ENCODE results near the gene VAMP2. TPM values are rescaled to one million over a fixed set of nuclear protein-coding genes. Genes with fewer than 3 reads are reported as not detected.

VAMP2 gene
- total RNA-seq, 2 experiments from 2014 or later: 26.7 to 27.8 TPM

DNA sequence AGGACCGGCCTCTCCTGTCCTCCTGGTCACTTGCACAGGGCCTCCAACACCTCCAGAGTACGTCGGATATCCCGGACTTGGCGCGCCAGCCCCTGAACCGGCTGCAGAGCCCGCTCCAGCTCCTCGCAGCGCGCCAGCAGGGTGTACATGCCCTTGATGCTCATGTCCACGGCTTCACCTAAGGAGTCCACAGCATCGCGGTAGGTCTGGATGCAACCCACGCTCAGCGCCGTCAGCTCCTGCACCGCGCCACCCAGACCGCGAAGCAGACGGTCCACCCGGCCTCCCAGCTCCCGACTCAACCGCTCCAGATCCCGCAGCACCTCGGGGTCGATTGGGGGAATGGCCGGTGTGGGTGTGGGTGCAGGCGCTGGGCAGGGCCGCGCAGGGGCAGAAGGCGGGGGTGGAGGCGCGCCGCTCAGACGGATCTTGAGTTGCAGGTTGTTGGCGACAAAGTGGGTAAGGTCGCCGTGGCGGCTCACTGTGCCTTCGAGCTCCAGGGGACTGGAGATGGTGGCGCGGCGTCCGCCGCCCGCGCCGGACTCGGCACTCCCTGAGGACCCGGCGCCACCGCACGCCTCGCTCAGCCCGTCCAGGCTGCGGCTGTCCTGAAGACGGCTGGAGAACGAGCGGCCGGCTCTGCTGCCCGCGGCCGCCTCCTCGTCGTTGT, 26.4 kb upstream of the VAMP2 start:
- no peak overlapping the region for H3K4me3 Mint-ChIP-seq
- H3K27ac Mint-ChIP-seq: peak overlapping the region; percentile 86
- peaks cover 10% of the 10 kb centered on the region for H3K4me1 Mint-ChIP-seq
- CTCF ChIA-PET: interaction anchor here (0.7 to 6.0 kb wide), 5 partner anchors 16 to 1165 kb away, joined by 3 to 59 read pairs (median 4); partner anchors contain the start of gene ALOXE3
- no peaks in the 10 kb centered on the region for H3K27me3 Mint-ChIP-seq
- intact Hi-C loops (cut with DNase I, micrococcal nuclease): no loop called here
- POLR2A ChIA-PET: interaction anchor here (1.1 to 4.7 kb wide), 8 partner anchors 16 to 69 kb away, joined by 3 to 78 read pairs (median 6); partner anchors contain the start of gene AURKB
- peak; percentile 58 for DNase-seq
- H3K9me3 Mint-ChIP-seq (ENCODE audit: low read depth): no peaks in the 10 kb centered on the region
- ATAC-seq: no peak
- H3K36me3 Mint-ChIP-seq (ENCODE audit: low read depth): no peaks in the 10 kb centered on the region

DNA sequence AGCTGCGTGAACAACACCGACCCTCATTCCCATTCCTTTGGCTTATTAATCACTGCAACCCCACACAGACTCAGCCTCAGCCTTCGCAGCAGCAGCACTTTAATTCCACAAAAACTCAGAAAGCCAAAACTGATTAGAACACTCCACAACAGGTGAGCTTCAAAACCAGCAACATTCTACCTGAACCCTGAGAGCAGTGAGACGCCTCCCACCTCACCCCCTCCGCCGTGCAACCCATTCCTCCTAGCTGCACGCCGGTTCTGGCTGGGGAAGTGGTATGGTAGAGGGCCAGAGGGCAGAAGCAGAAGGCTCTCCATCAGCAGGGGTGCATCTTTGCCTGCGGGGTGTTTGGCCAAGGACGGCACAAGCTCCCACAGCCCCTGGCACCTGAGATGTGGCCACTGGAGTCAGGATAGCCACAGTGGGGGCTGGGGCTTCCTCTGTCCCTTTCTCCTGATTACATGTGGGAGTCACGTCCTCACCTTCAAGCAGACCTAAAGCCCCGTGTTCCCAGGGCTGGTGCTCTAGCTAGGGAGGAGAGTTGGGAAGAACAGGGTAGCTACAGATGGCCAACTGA, 25.6 kb upstream of the VAMP2 start:
- no peak overlapping the region for H3K27ac Mint-ChIP-seq
- no peaks in the 10 kb centered on the region for H3K9me3 Mint-ChIP-seq (ENCODE audit: low read depth)
- H3K36me3 Mint-ChIP-seq (ENCODE audit: low read depth): no peaks in the 10 kb centered on the region
- intact Hi-C loops (cut with DNase I, micrococcal nuclease): no loop called here
- POLR2A ChIA-PET: interaction anchor here (0.5 to 4.7 kb wide), 9 partner anchors 15 to 69 kb away, joined by 3 to 78 read pairs (median 5); partner anchors contain the start of genes AURKB and CTC1
- CTCF ChIA-PET: interaction anchor here (0.6 to 6.0 kb wide), 12 partner anchors 12 to 1178 kb away, joined by 3 to 59 read pairs (median 6); partner anchors contain the start of genes ALOXE3 and SLC25A35
- ATAC-seq (no peak), DNase-seq (peak; percentile 51)
- no peak overlapping the region for H3K4me3 Mint-ChIP-seq
- H3K4me1 Mint-ChIP-seq: peaks cover 13% of the 10 kb centered on the region
- no peaks in the 10 kb centered on the region for H3K27me3 Mint-ChIP-seq

DNA sequence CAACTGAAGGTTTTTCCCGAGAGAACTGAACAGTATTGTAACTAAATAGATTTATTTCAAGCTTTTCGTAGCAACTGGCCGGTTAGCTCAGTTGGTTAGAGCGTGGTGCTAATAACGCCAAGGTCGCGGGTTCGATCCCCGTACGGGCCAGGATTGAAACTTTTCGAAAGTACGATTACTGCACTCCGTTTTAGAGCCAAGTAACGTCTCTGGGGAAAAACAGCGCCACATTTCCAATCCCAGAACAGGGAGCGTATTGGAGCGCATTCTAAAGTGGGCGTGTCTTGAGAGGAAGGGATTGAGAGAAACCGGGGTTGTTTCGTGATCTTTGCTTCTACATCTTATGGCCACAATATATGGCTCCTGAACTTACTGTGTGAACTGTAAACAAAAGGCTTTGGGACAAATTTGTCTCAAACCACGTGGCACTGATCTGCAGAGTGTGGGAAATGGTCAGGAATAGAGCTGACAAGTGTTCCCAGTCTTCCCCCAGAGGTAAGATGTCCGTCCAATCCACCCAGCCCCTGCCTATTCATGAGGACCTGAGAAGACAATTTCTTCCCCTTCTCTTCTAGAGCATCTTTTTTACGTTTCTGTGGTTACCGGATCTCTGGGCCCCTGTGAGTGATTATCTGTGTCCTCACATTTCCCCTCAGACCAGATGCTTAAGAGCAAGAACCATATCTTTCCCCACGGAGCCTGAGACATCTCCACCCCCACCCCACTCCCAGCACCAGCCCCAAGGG, 24.9 kb upstream of the VAMP2 start:
- Mint-ChIP-seq H3K27me3 (no peaks in the 10 kb centered on the region), H3K36me3 (ENCODE audit: low read depth) (no peaks in the 10 kb centered on the region), H3K4me3 (no peak overlapping the region), H3K27ac (no peak overlapping the region), H3K4me1 (peaks cover 13% of the 10 kb centered on the region), H3K9me3 (ENCODE audit: low read depth) (no peaks in the 10 kb centered on the region)
- ATAC-seq: peak; percentile 37
- DNase-seq: peak; percentile 95
- ChIA-PET POLR2A (interaction anchor here (0.5 to 4.7 kb wide), 10 partner anchors 14 to 101 kb away, joined by 3 to 78 read pairs (median 5); partner anchors contain the start of genes AURKB, CTC1 and RANGRF), CTCF (interaction anchor here (0.7 to 6.0 kb wide), 14 partner anchors 11 to 108 kb away, joined by 3 to 59 read pairs (median 6); partner anchors contain the start of genes ALOXE3, SLC25A35 and TMEM107)
- intact Hi-C loops (cut with DNase I, micrococcal nuclease): loop anchor here (1.0 to 2.0 kb wide), 14 partner anchors 13 to 195 kb away; partner anchors contain the start of genes AURKB (in 1 of the 2), CTC1 (in 1 of the 2), PFAS (in 1 of the 2) and RANGRF (in 1 of the 2)

DNA sequence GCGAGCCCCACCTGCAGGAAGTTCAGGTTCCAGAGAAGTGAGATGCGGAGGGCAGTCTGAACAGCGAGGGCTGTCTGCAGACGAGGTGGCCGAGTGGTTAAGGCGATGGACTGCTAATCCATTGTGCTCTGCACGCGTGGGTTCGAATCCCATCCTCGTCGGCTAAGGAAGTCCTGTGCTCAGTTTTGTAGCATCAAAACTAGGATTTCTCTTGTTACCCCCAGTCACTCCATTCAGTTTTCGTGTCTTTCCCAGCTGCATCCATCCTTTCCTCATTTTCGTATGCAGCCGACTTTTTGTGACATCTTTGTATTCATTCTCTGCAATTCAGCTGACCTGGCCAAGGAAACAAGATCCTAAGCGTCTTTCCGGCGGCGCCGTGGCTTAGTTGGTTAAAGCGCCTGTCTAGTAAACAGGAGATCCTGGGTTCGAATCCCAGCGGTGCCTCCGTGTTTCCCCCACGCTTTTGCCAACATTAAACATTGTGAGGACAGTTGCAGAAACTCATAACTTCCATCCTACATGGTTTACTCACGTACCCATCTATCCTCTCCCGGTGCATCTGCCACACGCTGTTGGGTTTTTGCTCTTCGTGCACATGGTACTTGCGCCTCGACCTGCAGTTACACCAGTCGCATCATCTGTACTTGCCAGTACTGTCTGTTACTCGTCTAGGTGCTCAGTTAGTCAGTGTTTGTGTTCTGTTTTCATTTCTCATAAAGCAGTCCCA, 24.2 kb upstream of the VAMP2 start:
- Mint-ChIP-seq H3K27ac (no peak overlapping the region), H3K36me3 (ENCODE audit: low read depth) (no peaks in the 10 kb centered on the region), H3K4me3 (no peak overlapping the region)

DNA sequence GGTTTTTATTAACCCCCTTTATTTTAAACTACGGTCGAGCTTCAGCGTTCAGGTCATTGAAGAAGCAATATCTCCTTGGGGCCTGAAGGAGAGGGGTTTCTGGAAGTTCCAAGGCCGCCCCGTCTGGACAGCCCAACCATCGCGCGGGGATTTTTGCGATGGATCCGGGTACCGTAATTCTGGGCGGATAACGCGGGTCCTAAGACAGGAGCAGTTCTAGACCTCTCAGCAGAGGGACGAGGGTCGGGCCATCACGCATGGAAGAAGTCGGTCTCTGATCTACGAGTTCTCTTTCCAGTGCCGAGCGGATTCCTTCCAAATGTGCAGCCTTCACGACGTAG, 23.7 kb upstream of the VAMP2 start:
- Mint-ChIP-seq H3K4me3 (no peak overlapping the region), H3K27me3 (no peaks in the 10 kb centered on the region), H3K9me3 (ENCODE audit: low read depth) (no peaks in the 10 kb centered on the region), H3K27ac (no peak overlapping the region), H3K4me1 (peaks cover 13% of the 10 kb centered on the region), H3K36me3 (ENCODE audit: low read depth) (no peaks in the 10 kb centered on the region)
- POLR2A ChIA-PET: interaction anchor here (0.8 to 3.2 kb wide), 4 partner anchors 13 to 66 kb away, joined by 4 to 17 read pairs (median 10); partner anchors contain the start of gene AURKB
- intact Hi-C loops (cut with DNase I, micrococcal nuclease): loop anchor here (1.0 to 2.0 kb wide), 8 partner anchors 10 to 196 kb away; partner anchors contain the start of genes RANGRF (in 1 of the 2), RPL26 (in 1 of the 2) and TMEM107 (in 1 of the 2)
- ATAC-seq (no peak), DNase-seq (no peak)
- CTCF ChIA-PET: interaction anchor here (0.6 to 6.0 kb wide), 7 partner anchors 13 to 109 kb away, joined by 3 to 59 read pairs (median 7); partner anchors contain the start of genes ALOXE3 and SLC25A35

More for the DNA sequence above, 24.2 kb upstream of the VAMP2 start:
- ChIA-PET CTCF (interaction anchor here (0.7 to 6.0 kb wide), 11 partner anchors 10 to 109 kb away, joined by 3 to 59 read pairs (median 6); partner anchors contain the start of genes ALOXE3, SLC25A35 and TMEM107), POLR2A (interaction anchor here (0.5 to 3.2 kb wide), 7 partner anchors 14 to 101 kb away, joined by 3 to 17 read pairs (median 7); partner anchors contain the start of genes AURKB, CTC1 and RANGRF)
- Mint-ChIP-seq H3K27me3 (no peaks in the 10 kb centered on the region), H3K9me3 (ENCODE audit: low read depth) (no peaks in the 10 kb centered on the region), H3K4me1 (peaks cover 13% of the 10 kb centered on the region)
- peak; percentile 97 for DNase-seq
- ATAC-seq: peak; percentile 41
- intact Hi-C loops (cut with DNase I, micrococcal nuclease): loop anchor here (1.0 to 2.0 kb wide), 16 partner anchors 11 to 196 kb away; partner anchors contain the start of genes AURKB (in 1 of the 2), CTC1 (in 1 of the 2), PFAS (in 1 of the 2) and RANGRF (in 1 of the 2)

DNA sequence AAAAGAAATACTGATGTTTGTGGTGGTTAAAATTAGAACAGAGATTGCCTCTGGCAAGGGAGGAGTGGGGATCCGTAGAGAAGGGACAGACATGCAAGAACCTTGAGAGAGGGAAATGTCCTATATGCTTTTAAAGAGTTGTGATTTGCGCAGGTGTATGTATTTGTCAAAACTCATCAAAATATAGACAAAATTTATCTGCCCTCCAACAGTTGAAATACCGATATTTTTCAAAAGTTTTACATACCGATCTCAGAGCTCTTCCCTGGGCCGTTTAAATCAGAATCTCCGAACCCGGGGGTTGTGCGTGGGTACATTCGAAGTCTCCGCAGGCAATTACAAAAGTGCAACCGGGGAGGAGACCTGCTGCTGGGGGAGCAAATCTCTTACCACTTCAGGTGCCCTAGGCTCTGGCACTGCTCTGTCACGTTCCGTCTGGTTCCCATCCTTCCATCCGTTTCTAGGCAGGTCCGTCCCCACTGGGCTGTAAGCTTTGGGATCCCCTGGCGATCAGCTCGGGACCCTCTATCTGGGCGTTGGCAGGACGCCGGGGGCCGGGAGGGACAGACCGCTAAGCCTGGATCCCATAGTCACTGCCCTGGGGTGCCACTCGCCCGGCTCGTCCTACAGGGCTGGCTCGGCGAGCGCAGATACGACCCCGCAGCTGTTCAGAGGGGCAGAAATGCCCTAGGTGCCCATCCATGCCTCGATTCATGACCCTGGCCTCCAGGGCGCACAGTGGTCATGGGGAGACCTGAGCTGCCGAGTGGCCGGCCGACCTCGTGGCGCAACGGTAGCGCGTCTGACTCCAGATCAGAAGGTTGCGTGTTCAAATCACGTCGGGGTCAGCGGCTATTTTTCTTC, 23.1 kb upstream of the VAMP2 start:
- ChIA-PET CTCF (interaction anchor here (0.6 to 6.0 kb wide), 8 partner anchors 10 to 110 kb away, joined by 3 to 59 read pairs (median 5); partner anchors contain the start of genes ALOXE3 and SLC25A35), POLR2A (interaction anchor here (0.8 to 1.5 kb wide), 3 partner anchors 12 to 66 kb away, joined by 4 to 14 read pairs (median 6); no protein-coding TSS in a partner anchor)
- Mint-ChIP-seq H3K27ac (no peak overlapping the region), H3K4me1 (peaks cover 11% of the 10 kb centered on the region), H3K27me3 (no peaks in the 10 kb centered on the region), H3K36me3 (ENCODE audit: low read depth) (no peaks in the 10 kb centered on the region), H3K4me3 (no peak overlapping the region), H3K9me3 (ENCODE audit: low read depth) (no peaks in the 10 kb centered on the region)
- intact Hi-C loops (cut with DNase I, micrococcal nuclease): loop anchor here (1.0 to 2.0 kb wide), 8 partner anchors 10 to 197 kb away; partner anchors contain the start of genes RANGRF (in 1 of the 2), RPL26 (in 1 of the 2) and TMEM107 (in 1 of the 2)
- DNase-seq: peak; percentile 94
- peak; percentile 4 for ATAC-seq

DNA sequence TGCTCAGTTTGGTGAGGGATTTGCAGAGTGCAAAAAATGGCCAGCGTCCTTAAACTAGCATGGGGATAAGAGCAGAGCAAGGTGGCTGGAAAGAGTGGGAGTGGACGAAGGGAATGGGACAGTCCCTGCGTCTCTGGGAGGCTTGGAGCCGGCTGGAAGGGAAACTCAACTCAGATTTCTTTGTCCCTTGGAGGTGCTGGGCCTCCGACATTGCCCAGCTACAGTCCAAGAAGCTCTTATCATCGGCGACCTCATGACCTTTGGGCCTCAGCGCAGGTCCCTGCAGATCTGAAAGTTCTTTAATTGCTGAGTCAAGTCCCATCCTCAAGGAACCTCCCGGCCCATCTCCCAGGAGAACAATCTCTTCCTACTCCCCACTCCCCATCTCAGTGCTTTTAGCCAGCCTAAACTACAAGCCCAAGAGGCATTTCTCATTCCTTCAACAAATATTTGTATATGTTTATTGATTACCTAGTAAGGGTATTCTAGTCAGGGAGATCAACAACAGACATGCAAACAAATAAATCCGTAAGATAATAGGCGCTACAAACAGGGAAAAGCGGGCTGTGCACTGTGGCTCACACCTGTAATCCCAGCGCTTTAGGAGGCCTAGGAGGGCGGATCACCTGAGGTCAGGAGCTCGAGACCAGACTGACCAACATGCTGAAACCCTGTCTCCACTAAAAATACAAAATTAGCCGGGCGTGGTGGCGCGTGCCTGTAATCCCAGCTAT, 14.4 kb upstream of the VAMP2 start:
- no peaks in the 10 kb centered on the region for H3K27me3 Mint-ChIP-seq
- H3K9me3 Mint-ChIP-seq (ENCODE audit: low read depth): no peaks in the 10 kb centered on the region
- ATAC-seq (no peak), DNase-seq (no peak)
- intact Hi-C loops (cut with DNase I, micrococcal nuclease): loop anchor here in 1 of 2 experiments (1.0 kb wide), 1 partner anchor 9 kb away; no protein-coding TSS in a partner anchor
- H3K36me3 Mint-ChIP-seq (ENCODE audit: low read depth): no peaks in the 10 kb centered on the region
- POLR2A ChIA-PET: no interaction called here
- H3K27ac Mint-ChIP-seq: peak overlapping the region; percentile 87
- CTCF ChIA-PET: interaction anchor here (0.6 to 1.5 kb wide), 6 partner anchors 10 to 124 kb away, joined by 3 to 5 read pairs (median 4); partner anchors contain the start of gene BORCS6
- H3K4me1 Mint-ChIP-seq: peaks cover 40% of the 10 kb centered on the region
- H3K4me3 Mint-ChIP-seq: peak overlapping the region; percentile 95

DNA sequence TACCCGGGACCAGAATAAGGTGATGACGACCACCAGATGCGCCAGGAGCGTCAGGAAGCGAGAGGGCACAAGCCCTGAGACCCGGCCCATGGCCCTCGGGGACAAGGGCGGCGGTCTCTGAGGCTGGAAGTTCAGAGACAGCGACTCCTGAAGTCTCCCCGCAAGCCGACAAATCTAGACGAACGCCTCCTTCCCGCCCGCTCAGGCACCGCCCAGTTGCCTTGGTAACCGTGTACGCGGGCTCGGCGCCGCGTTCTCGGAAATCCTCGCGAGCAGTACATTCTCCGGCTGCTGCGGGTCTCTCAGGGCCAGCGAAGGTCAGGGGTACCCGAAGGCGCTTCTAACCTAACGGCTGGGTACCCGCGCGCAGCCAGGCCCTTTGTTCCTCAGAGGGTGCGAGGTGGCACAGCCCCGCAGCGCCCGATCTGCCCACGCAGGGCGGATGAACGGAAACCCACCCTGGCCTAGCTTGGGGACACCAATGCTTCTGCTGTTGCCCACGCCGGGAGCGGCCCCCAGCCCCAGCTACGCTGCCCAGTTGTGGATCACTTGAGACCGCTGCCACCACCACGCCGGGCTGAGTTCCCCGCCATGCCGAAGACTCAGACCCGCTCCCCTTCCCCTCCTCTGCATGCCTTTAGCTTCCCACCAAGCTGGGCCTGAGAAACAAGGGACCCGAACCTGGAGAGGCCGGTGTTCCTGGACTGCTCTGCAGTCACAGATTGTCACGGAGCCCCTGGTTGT, 13.6 kb upstream of the VAMP2 start, which contains the start of gene TMEM107:
Gene TMEM107, minus strand, starts transcription at position 184 of the 744 bp plus-strand sequence. Its CDS starts 94 bp downstream, at position 90.
- ChIA-PET CTCF (interaction anchor here (0.6 to 1.5 kb wide), 5 partner anchors 11 to 124 kb away, joined by 3 to 5 read pairs (median 4); no protein-coding TSS in a partner anchor), POLR2A (interaction anchor here (0.5 to 1.1 kb wide), 3 partner anchors 20 to 54 kb away, joined by 3 read pairs; no protein-coding TSS in a partner anchor)
- peak; percentile 93 for DNase-seq
- Mint-ChIP-seq H3K27me3 (no peaks in the 10 kb centered on the region), H3K9me3 (ENCODE audit: low read depth) (no peaks in the 10 kb centered on the region), H3K36me3 (ENCODE audit: low read depth) (no peaks in the 10 kb centered on the region), H3K4me3 (peak within 1 kb of the TSS; percentile 95), H3K27ac (peak within 1 kb of the TSS; percentile 87), H3K4me1 (peaks cover 40% of the 10 kb centered on the region)
- ATAC-seq: peak; percentile 57
- intact Hi-C loops (cut with DNase I, micrococcal nuclease): loop anchor here in 1 of 2 experiments (1.0 kb wide), 1 partner anchor 10 kb away; no protein-coding TSS in a partner anchor

Measured in activated CD4-positive, alpha-beta T cell treated with anti-CD3 and anti-CD28 coated beads for 36 hours (primary cell).